Esophagus mucosa (tissue), 1 donor: ENCODE data around the gene RASGRF2. TPM values are rescaled to one million over a fixed set of nuclear protein-coding genes. Genes with fewer than 3 reads are reported as not detected.
"Not testable (repeated sequence)": the region's sequence is repeated elsewhere in the genome, so short reads cannot be mapped to it uniquely, and the experiment has no call there.

Experiments used
- ATAC-seq: fragments of 200-7000 bp; cut with Tn5 transposase; one replicate; pipeline ENCODE4 v1.9.1; 2020
- total RNA-seq: library from RNA; stranded (reverse); gene quantifications from one replicate; pipeline ENCODE4 v1.2.4, GENCODE V29; 2023
- donor health status: DM: yes; HTN: yes; CAD: no.

Gene RASGRF2
- total RNA-seq, 1 donor from 2014 or later, result 1.1 TPM

DNA sequence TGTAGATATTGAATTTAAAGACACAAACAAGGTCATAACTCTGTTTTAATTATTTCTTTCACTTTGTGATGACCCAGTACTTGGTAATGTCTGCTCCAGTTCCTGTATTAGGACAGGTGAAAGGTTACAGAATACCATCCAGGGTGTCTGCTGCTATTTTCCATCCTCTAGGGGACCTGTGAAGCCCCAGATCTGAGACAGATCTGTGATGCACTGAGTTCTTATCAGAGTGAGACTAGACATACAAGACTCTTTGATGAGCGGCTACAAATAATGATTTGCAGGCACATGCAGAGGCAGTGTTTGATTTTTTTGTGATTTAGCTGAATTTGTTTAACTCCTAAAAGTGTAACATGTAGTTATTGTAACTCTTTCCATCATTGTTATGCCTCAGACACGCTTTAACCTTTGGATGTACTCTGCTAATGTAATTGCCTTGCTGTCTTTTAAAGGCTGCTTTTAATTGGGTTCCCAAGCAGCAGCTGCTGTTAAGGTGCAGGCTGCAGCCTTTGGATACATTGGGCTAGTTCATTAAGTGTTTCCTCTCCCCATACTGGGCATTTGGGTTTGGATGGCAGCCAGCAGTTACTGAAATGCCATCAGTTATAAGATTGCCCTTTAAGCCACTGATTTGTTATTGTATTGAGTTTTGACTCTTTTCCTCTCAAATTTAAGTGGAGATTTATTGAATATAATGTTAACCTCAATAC lies 63.3 kb downstream of the RASGRF2 start:
- ATAC-seq, result no peak

DNA sequence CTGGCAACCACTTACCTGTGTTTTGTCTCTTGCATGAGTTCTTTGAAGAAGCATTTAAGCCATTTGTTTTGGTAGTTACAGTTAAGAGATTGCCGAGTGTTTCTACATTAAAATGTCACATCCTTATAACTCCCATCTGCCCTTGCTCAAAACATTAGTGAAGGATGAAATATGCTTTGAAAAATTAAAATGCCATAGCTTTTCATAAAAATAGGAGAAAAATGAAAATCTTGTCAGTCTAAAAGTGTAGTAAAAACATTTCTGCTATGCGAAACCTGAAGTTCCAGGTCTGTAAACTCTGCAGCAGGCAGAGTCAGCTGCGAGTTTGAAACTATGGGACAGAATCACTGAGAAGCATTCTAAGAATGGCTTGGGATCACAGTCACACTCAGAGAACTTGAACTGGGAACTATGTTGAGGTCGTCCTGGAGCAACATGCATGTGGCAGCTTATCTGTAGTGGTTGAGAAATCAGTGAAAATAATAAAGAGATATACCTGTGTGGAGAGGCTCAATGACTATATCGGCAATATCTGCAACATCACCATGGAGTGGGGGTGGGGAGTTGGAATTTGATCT lies 67.4 kb downstream of the RASGRF2 start:
- no peak for ATAC-seq

- ATAC-seq, result not testable (repeated sequence)
Observed at GRCh38 chr5:81028888-81029287, 68.7 kb downstream of the RASGRF2 start.

GRCh38 chr5:81029736-81030135 lies 69.6 kb downstream of the RASGRF2 start:
- ATAC-seq, result not testable (repeated sequence)

DNA sequence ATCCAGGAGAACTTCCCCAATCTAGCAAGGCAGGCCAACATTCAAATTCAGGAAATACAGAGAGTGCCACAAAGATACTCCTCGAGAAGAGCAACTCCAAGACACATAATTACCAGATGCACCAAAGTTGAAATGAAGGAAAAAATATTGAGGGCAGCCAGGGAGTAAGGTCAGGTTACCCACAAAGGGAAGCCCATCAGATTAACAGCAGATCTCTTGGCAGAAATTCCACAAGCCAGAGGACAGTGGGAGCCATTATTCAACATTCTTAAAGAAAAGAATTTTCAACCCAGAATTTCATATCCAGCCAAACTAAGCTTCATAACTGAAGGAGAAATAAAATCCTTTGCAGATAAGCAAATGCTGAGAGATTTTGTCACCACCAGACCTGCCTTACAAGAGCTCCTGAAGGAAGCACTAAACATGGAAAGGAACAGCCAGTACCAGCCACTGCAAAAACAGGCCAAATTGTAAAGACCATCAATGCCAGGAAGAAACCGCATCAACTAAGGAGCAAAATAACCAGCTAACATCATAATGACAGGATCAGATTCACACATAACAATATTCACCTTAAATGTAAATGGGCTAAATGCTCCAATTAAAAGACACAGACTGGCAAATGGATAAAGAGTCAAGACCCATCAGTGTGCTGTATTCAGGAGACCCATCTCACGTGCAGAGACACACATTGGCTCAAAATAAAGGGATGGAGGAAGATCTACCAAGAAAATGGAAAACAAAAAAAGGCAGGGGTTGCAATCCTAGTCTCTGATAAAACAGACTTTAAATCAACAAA lies 70.3 kb downstream of the RASGRF2 start:
- ATAC-seq, result not testable (repeated sequence)

DNA sequence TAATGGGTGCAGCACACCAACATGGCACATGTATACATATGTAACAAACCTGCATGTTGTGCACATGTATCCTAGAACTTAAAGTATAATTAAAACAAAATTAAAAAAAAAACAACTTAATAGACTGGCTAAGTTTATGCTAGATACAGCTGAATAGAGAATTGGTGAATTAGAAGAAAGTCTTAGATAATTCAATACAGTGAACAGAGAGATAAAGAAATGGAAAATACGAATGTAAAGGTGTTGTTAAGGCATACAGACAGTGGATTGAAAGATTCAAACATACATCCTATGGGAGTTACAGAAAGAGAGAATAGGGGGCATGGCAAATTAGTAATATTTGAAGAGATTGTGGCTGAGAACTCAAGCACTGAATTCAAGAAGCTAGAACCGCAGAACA lies 75.4 kb downstream of the RASGRF2 start:
- ATAC-seq, result no peak

DNA sequence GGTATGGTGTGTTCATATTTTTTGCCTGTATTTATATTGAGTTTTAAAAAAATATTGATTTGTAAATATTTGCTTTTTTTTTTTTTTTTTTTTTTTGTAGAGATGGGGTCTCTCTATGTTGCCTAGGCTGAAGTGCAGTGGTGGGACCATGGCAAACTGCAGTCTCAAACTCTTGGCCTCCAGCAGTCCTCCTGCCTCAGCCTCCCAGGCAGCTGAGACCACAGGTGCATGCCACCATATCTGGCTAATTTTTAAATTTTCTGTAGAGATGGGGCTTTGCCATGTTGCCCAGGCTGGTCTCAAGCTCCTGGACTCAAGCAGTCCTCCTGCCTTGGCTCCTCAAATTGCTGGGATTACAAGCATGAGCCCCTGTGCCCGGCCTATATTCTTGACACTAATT lies 78.3 kb downstream of the RASGRF2 start:
- ATAC-seq, result no peak

GRCh38 chr5:81044868-81045267 lies 84.7 kb downstream of the RASGRF2 start:
- no peak for ATAC-seq

DNA sequence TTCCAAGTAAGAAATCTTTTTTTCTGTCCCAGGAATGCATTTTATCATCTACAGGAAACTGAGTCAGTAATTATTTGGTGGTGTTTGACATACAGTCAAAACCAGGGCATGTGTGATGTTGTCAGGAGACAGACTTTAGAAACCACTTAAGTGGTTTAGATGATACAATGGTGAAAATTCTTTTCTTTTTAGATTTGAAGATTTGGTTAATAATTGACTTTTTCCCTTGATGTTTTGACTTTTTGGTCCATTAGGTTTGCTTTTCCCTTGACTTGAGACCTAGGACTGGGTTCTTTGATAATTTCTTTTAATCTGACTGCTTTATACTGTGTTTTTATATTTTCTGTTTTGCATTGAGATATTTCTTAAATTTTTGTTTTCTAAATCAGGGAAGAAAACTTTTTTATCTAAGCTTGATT lies 85.2 kb downstream of the RASGRF2 start:
- ATAC-seq, result no peak

DNA sequence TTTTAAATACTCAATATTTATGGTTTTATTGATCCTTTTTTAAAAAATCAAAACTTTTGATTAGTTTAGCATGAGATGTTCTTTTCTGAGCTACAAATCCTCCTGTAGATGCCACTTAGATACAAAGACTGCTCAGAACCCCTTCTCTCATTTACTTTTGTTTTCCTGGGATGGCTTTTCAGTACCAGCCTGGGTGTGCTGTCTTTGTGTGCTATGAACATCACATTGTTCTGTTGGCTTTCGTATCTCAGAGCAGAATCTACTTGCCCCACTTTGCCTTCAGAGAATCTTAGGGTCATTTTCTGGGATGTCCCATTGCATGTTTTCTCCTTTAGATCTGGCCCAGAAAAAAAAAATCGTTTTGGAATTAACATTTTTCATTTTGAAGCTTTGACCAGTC lies 85.9 kb downstream of the RASGRF2 start:
- ATAC-seq, result no peak

GRCh38 chr5:81052325-81052724 lies 92.2 kb downstream of the RASGRF2 start:
- no peak for ATAC-seq

DNA sequence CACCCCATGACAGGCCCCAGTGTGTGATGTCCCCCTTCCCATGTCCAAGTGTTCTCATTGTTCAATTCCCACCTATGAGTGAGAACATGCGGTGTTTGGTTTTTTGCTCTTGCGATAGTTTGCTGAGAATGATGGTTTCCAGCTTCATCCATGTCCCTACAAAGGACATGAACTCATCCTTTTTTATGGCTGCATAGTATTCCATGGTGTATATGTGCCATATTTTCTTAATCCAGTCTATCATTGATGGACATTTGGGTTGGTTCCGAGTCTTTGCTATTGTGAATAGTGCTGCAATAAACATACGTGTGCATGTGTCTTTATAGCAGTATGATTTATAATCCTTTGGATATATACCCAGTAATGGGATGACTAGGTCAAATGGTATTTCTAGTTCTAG lies 93.1 kb downstream of the RASGRF2 start:
- ATAC-seq, result not testable (repeated sequence)

GRCh38 chr5:81058121-81058520 lies 98.0 kb downstream of the RASGRF2 start:
- ATAC-seq, result no peak

DNA sequence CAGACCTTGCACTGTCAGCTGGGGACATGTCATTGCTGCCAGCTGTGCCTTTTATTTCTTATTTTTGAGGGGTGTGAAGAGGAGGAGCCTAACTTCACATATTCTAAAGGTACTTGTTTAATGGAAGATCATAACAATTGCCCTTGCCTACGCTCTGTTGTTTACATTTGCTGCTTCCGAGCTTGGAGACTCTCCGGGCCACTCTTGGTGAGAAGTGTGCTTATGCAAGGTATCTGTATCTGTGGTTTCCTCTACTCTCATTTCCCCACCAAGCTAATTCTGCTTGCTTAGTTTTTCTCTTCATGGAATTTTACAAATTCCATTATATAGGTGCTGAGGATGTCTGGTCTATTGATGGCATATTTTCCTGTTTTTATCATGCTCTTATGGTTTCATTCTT lies 105.3 kb downstream of the RASGRF2 start:
- ATAC-seq, result no peak

DNA sequence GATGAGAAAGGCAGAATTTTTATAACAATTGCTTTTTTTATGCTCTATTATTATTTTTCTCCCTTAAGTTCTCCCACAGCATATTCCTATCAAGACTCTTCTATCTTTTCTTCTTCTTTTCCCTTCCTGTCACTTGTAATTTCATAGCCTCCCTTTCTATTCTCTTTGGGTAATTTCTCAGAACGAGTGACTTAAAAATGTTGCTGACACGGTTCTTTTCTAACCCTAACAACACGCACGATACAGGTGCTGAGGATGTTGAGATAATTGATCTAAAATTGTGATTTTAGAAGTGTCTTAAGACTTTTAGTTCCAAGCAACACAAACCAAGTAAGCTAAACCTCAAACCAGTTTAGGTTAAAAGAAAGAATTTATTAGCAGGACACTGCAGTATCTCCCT lies 105.9 kb downstream of the RASGRF2 start:
- no peak for ATAC-seq

DNA sequence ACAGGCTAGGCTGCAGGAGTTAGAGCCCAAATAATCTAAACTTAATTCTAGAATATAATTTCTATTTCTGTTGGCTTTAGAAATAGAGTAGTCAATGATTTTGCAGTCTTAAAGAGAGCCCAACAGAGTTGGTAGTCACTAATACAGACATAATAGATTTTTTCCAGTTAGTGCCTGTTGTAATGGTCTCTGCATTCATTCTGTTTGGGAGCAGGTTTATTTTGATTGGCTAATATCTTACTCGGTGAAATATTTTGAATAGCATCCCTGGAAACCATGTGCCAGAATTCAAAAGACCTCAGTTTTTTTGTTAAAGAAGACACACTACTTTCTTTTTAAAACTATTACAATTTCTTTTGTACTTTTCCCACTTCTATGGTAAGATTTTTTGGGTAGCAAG lies 107.2 kb downstream of the RASGRF2 start:
- no peak for ATAC-seq

GRCh38 chr5:81068063-81068462 lies 107.9 kb downstream of the RASGRF2 start:
- ATAC-seq, result peak; percentile 78

GRCh38 chr5:81068635-81069034 lies 108.5 kb downstream of the RASGRF2 start:
- ATAC-seq, result no peak

GRCh38 chr5:81069990-81070389 lies 109.8 kb downstream of the RASGRF2 start:
- no peak for ATAC-seq

GRCh38 chr5:81070571-81071255 lies 110.5 kb downstream of the RASGRF2 start:
- no peak for ATAC-seq

- no peak for ATAC-seq
Observed at GRCh38 chr5:81075041-81075440, 114.9 kb downstream of the RASGRF2 start.

DNA sequence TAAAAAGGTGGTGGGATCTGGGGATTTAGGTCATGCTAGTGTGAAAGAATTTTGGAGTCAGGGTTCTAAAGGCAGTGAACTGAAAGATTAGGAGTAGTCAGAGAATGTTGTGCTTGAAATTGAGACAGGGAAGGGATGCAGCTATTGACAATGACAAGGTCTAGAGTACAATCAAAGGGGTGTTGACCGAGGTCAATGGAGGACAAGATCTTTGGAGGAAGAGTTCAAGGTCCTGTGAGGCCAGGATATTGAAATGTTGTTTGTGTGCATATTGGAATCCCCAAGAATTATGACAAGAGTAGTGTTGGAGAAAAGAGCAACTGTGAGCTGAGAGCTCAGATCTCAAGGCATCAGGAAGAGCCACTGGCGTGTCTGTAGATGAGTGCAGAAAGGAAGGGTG lies 116.9 kb downstream of the RASGRF2 start:
- ATAC-seq, result no peak

GRCh38 chr5:81078930-81079329 lies 118.8 kb downstream of the RASGRF2 start:
- no peak for ATAC-seq
